ENCODE data around the gene RIGI. TPM values are rescaled to one million over a fixed set of nuclear protein-coding genes. Genes with fewer than 3 reads are reported as not detected.

The RIGI gene
- total and polyA plus RNA-seq, 2 donors (not counting 1 experiment from before 2014, with no cell fraction given): 7.6 to 24.9 TPM

DNA sequence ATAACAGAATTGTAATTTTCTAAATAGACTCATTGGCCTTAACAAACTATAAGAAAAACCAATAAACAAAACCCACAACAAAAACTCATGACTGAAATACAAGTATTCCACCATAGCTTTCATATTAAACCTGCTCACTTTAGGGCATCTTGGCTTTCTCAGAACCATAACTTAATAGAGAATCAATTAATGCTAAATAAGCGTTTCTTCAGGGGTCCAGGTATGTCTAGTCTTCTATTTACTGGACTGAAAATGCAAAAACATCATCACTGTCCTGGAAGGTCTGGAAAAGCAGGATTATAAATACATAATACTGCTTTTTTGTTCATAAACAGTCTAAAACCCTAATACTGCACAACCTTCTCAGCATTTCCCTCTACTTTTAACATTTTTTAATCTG lies 19.9 kb upstream of the RIGI start:
- H3K27ac Mint-ChIP-seq: no peak overlapping the region
- no peak overlapping the region for H3K4me3 Mint-ChIP-seq
- POLR2A ChIA-PET: no interaction called here

DNA sequence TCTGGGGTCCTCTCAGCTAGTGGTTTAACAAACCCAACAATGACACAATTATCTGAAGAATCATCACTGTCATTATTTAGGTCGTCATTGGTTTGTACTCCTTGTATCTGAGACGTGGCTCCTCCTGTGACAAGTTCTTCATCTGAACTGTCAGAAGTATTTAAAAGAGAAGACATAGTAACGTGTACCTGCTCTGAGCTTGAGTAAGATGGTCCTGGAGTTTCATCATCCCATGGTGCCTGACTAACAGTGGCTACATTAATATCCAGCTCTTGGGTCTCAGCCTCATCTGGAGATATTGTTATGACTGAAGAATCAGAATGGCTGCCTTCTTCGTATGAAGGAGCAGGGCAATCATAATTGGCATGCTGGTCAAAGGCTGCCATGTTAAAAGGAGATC lies 17.1 kb upstream of the RIGI start:
- Histone ChIP-seq H3K36me3 (replicated peaks in 1 of 2; ENCODE audit: control extremely low read depth in 1 of 2, control insufficient read depth in 1 of 2, extremely low read depth in 1 of 2, insufficient read depth in 2 of 2, low read length in 1 of 2) (peaks cover 6 to 25% of the 10 kb centered on the region in 2 experiments), H3K4me1 (ENCODE audit: control insufficient read depth in 2 of 2, insufficient read depth in 2 of 2, low read length in 2 of 2) (no peaks in the 10 kb centered on the region), H3K27ac (ENCODE audit: low read length in 2 of 2) (no peak overlapping the region), H3K9ac (ENCODE audit: low read length) (no peak overlapping the region), H4K20me1 (ENCODE audit: control insufficient read depth, insufficient read depth, low read length, poor library complexity, severe bottlenecking) (peaks cover 16% of the 10 kb centered on the region), H3K4me3 (ENCODE audit: control extremely low read depth in 1 of 5, extremely low read depth in 1 of 5, insufficient read depth in 1 of 5, low read depth in 2 of 5, low read length in 4 of 5) (no peak overlapping the region), H3K4me2 (replicated peaks; ENCODE audit: low read depth, low read length, poor library complexity, severe bottlenecking) (no peak overlapping the region), H3K9me3 (ENCODE audit: control extremely low read depth in 1 of 3, control insufficient read depth in 2 of 3, insufficient read depth in 1 of 3, low read length in 2 of 3) (no peaks in the 10 kb centered on the region), H2AFZ (ENCODE audit: insufficient read depth, low read depth, low read length, poor library complexity, severe bottlenecking) (no peak overlapping the region), H3K27me3 (replicated peaks in 1 of 4; ENCODE audit: control extremely low read depth in 1 of 4, control insufficient read depth in 3 of 4, insufficient read depth in 4 of 4, low read length in 3 of 4) (no peaks in the 10 kb centered on the region), H3K79me2 (ENCODE audit: control insufficient read depth, insufficient read depth, low read length) (peaks cover 55% of the 10 kb centered on the region)
- WGBS (ENCODE audit: insufficient coverage): 78% methylated on average over 1 of the region's 4 CpGs
- TF ChIP-seq, protein P1, sequence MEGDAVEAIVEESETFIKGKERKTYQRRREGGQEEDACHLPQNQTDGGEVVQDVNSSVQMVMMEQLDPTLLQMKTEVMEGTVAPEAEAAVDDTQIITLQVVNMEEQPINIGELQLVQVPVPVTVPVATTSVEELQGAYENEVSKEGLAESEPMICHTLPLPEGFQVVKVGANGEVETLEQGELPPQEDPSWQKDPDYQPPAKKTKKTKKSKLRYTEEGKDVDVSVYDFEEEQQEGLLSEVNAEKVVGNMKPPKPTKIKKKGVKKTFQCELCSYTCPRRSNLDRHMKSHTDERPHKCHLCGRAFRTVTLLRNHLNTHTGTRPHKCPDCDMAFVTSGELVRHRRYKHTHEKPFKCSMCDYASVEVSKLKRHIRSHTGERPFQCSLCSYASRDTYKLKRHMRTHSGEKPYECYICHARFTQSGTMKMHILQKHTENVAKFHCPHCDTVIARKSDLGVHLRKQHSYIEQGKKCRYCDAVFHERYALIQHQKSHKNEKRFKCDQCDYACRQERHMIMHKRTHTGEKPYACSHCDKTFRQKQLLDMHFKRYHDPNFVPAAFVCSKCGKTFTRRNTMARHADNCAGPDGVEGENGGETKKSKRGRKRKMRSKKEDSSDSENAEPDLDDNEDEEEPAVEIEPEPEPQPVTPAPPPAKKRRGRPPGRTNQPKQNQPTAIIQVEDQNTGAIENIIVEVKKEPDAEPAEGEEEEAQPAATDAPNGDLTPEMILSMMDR (IDR thresholded peaks at IDR 0.05): no peak
- TF ChIP-seq EZH2 (IDR thresholded peaks at IDR 0.05; ENCODE audit: borderline replicate concordance, insufficient read depth, low read depth, low read length, poor library complexity, severe bottlenecking): no peak
- Mint-ChIP-seq H3K9me3 (ENCODE audit: insufficient read depth) (no peaks in the 10 kb centered on the region), H3K4me1 (peaks cover 7% of the 10 kb centered on the region), H3K27me3 (no peaks in the 10 kb centered on the region), H3K4me3 (no peak overlapping the region), H3K27ac (no peak overlapping the region)
- ATAC-seq (ENCODE audit: low read depth) (no peak), DNase-seq (no peak)
- intact Hi-C loops (cut with micrococcal nuclease): loop anchor here (5.0 kb wide), 1 partner anchor 34 kb away; no protein-coding TSS in a partner anchor
- CTCF ChIA-PET: interaction anchor here (0.7 kb wide), 1 partner anchor 164 kb away, joined by 4 read pairs; no protein-coding TSS in a partner anchor
- POLR2A ChIA-PET: no interaction called here

More for the DNA sequence above, 19.9 kb upstream of the RIGI start:
- Histone ChIP-seq H4K20me1 (ENCODE audit: control insufficient read depth, insufficient read depth, low read length, poor library complexity, severe bottlenecking) (peaks cover 26% of the 10 kb centered on the region), H2AFZ (ENCODE audit: insufficient read depth, low read depth, low read length, poor library complexity, severe bottlenecking) (no peak overlapping the region), H3K4me2 (replicated peaks; ENCODE audit: low read depth, low read length, poor library complexity, severe bottlenecking) (no peak overlapping the region), H3K4me3 (ENCODE audit: control extremely low read depth in 1 of 5, extremely low read depth in 1 of 5, insufficient read depth in 1 of 5, low read depth in 2 of 5, low read length in 4 of 5) (no peak overlapping the region), H3K9ac (ENCODE audit: low read length) (no peak overlapping the region), H3K36me3 (replicated peaks in 1 of 2; ENCODE audit: control extremely low read depth in 1 of 2, control insufficient read depth in 1 of 2, extremely low read depth in 1 of 2, insufficient read depth in 2 of 2, low read length in 1 of 2) (peaks cover 6 to 25% of the 10 kb centered on the region in 2 experiments), H3K27me3 (replicated peaks in 1 of 4; ENCODE audit: control extremely low read depth in 1 of 4, control insufficient read depth in 3 of 4, insufficient read depth in 4 of 4, low read length in 3 of 4) (no peaks in the 10 kb centered on the region), H3K9me3 (ENCODE audit: control extremely low read depth in 1 of 3, control insufficient read depth in 2 of 3, insufficient read depth in 1 of 3, low read length in 2 of 3) (no peaks in the 10 kb centered on the region), H3K79me2 (ENCODE audit: control insufficient read depth, insufficient read depth, low read length) (peaks cover 81% of the 10 kb centered on the region), H3K27ac (ENCODE audit: low read length in 2 of 2) (no peak overlapping the region), H3K4me1 (ENCODE audit: control insufficient read depth in 2 of 2, insufficient read depth in 2 of 2, low read length in 2 of 2) (peaks cover 7% of the 10 kb centered on the region in 2 donors)
- H3K4me1 Mint-ChIP-seq: peaks cover 29% of the 10 kb centered on the region
- DNase-seq: no peak
- intact Hi-C loops (cut with micrococcal nuclease): no loop called here
- no CpG with 5 or more reads among the region's 1 CpG for WGBS (ENCODE audit: insufficient coverage)
- CTCF ChIA-PET: interaction anchor here (1.5 to 2.2 kb wide), 3 partner anchors 26 to 167 kb away, joined by 4 to 7 read pairs (median 7); no protein-coding TSS in a partner anchor
- H3K9me3 Mint-ChIP-seq (ENCODE audit: insufficient read depth): no peaks in the 10 kb centered on the region
- no peak for ATAC-seq (ENCODE audit: low read depth)
- TF ChIP-seq EZH2 (IDR thresholded peaks at IDR 0.05; ENCODE audit: borderline replicate concordance, insufficient read depth, low read depth, low read length, poor library complexity, severe bottlenecking): no peak
- TF ChIP-seq, protein P1 (IDR thresholded peaks at IDR 0.05): no peak
- no peaks in the 10 kb centered on the region for H3K27me3 Mint-ChIP-seq
